Measurements from ENCODE around the gene MMP27. TPM values are rescaled to one million over a fixed set of nuclear protein-coding genes. Genes with fewer than 3 reads are reported as not detected.

The MMP27 gene
- total RNA-seq, 4 donors from 2014 or later: 0.20 to 1.7 (median 0.26) TPM

- no peak for DNase-seq (ENCODE audit: low spot score in 2 of 2)
- TF ChIP-seq CTCF (IDR thresholded peaks at IDR 0.05): no peak
- TF ChIP-seq POLR2A (IDR thresholded peaks at IDR 0.05): no peak
- intact Hi-C loops (cut with DNase I; ENCODE audit: low total_unique reads): no loop called here
- no peak overlapping the region for H3K4me3 ChIP-seq (ENCODE audit: low read depth, poor library complexity, severe bottlenecking)
- 42 to 47% methylated on average over 4 of the region's 4 CpGs for WGBS, 2 donors
Observed at GRCh38 chr11:102719620-102720277, 14.2 kb upstream of the MMP27 start.

GRCh38 chr11:102717280-102717679 lies 11.7 kb upstream of the MMP27 start:
- H3K4me3 ChIP-seq (ENCODE audit: low read depth, poor library complexity, severe bottlenecking): no peak overlapping the region
- no peak for TF ChIP-seq CTCF (IDR thresholded peaks at IDR 0.05)
- no peak for TF ChIP-seq POLR2A (IDR thresholded peaks at IDR 0.05)
- intact Hi-C loops (cut with DNase I; ENCODE audit: low total_unique reads): no loop called here
- DNase-seq (ENCODE audit: low spot score in 2 of 2): no peak

- intact Hi-C loops (cut with DNase I; ENCODE audit: low total_unique reads): no loop called here
- 81 to 84% methylated on average over 1 of the region's 1 CpG for WGBS, 2 donors
- TF ChIP-seq POLR2A (IDR thresholded peaks at IDR 0.05) (no peak), CTCF (IDR thresholded peaks at IDR 0.05) (no peak)
- DNase-seq (ENCODE audit: low spot score in 2 of 2): no peak
- H3K4me3 ChIP-seq (ENCODE audit: low read depth, poor library complexity, severe bottlenecking): no peak overlapping the region
Observed at GRCh38 chr11:102716527-102716926, 11.0 kb upstream of the MMP27 start.

GRCh38 chr11:102712137-102712536 lies 6.6 kb upstream of the MMP27 start:
- H3K4me3 ChIP-seq (ENCODE audit: low read depth, poor library complexity, severe bottlenecking): no peak overlapping the region
- TF ChIP-seq POLR2A (IDR thresholded peaks at IDR 0.05) (no peak), CTCF (IDR thresholded peaks at IDR 0.05) (no peak)
- no peak for DNase-seq (ENCODE audit: low spot score in 2 of 2)
- intact Hi-C loops (cut with DNase I; ENCODE audit: low total_unique reads): no loop called here
- WGBS, 2 donors: 83 to 89% methylated on average over 3 of the region's 3 CpGs

GRCh38 chr11:102709201-102709945 lies 3.8 kb upstream of the MMP27 start:
- intact Hi-C loops (cut with DNase I; ENCODE audit: low total_unique reads): no loop called here
- H3K4me3 ChIP-seq (ENCODE audit: low read depth, poor library complexity, severe bottlenecking): no peak overlapping the region
- 78 to 82% methylated on average over 2 of the region's 2 CpGs for WGBS, 2 donors
- TF ChIP-seq CTCF (IDR thresholded peaks at IDR 0.05) (no peak), POLR2A (IDR thresholded peaks at IDR 0.05) (no peak)
- no peak for DNase-seq (ENCODE audit: low spot score in 2 of 2)

All from lower leg skin (tissue), 4 donors.